ENCODE data around the gene ACAA1. TPM values are rescaled to one million over a fixed set of nuclear protein-coding genes. Genes with fewer than 3 reads are reported as not detected.
"Not testable (repeated sequence)": the region's sequence is repeated elsewhere in the genome, so short reads cannot be mapped to it uniquely, and the experiment has no call there.

Gene ACAA1
- total RNA-seq, 1 donor from 2014 or later = 81.7 TPM

- Histone ChIP-seq H3K36me3 (no peaks in the 10 kb centered on the region), H3K4me1 (no peaks in the 10 kb centered on the region), H3K27me3 (no peaks in the 10 kb centered on the region), H3K4me3 (no peak overlapping the region), H3K27ac (no peak overlapping the region), H3K9me3 (no peaks in the 10 kb centered on the region)
- TF ChIP-seq CTCF (IDR thresholded peaks at IDR 0.05) = no peak
- intact Hi-C loops (cut with DNase I) = no loop called here
- DNase-seq (peak; percentile 64), ATAC-seq (peak; percentile 76)
Measured at GRCh38 chr3:38084334-38085310, 52.3 kb downstream of the ACAA1 start.

GRCh38 chr3:38083871-38084333 lies 53.0 kb downstream of the ACAA1 start:
- no peak for DNase-seq
- no peaks in the 10 kb centered on the region for H3K9me3 ChIP-seq
- ATAC-seq = no peak
- H3K4me1 ChIP-seq = no peaks in the 10 kb centered on the region
- H3K36me3 ChIP-seq = no peaks in the 10 kb centered on the region
- no peak overlapping the region for H3K4me3 ChIP-seq
- H3K27me3 ChIP-seq = no peaks in the 10 kb centered on the region
- no peak overlapping the region for H3K27ac ChIP-seq
- intact Hi-C loops (cut with DNase I) = no loop called here
- TF ChIP-seq CTCF (IDR thresholded peaks at IDR 0.05) = no peak

GRCh38 chr3:38083254-38083653 lies 53.7 kb downstream of the ACAA1 start:
- H3K4me1 ChIP-seq; H3K36me3 ChIP-seq; DNase-seq; ATAC-seq; H3K4me3 ChIP-seq; H3K27me3 ChIP-seq; H3K9me3 ChIP-seq; H3K27ac ChIP-seq; intact Hi-C loops (cut with DNase I): not testable (repeated sequence)

GRCh38 chr3:38082296-38082695 lies 54.6 kb downstream of the ACAA1 start:
- ATAC-seq; H3K4me1 ChIP-seq; H3K9me3 ChIP-seq; H3K27ac ChIP-seq; H3K27me3 ChIP-seq; H3K36me3 ChIP-seq; DNase-seq; H3K4me3 ChIP-seq; intact Hi-C loops (cut with DNase I): not testable (repeated sequence)

- intact Hi-C loops (cut with DNase I); H3K27me3 ChIP-seq; H3K36me3 ChIP-seq; H3K27ac ChIP-seq; H3K4me1 ChIP-seq; H3K4me3 ChIP-seq; DNase-seq; ATAC-seq; H3K9me3 ChIP-seq: not testable (repeated sequence)
Measured at GRCh38 chr3:38077073-38077472, 59.9 kb downstream of the ACAA1 start.

Other genes starting within 250 kb of the ACAA1 start
- gene VILL, start 146.3 kb downstream of the ACAA1 start, total RNA-seq = 8.9 TPM
- 32.2 TPM for gene PLCD1, start 107.5 kb downstream of the ACAA1 start, total RNA-seq
- gene DLEC1, start 97.9 kb downstream of the ACAA1 start, total RNA-seq = 2.7 TPM
- 70.2 TPM for gene MYD88, start 1.5 kb upstream of the ACAA1 start, total RNA-seq
- gene OXSR1, start 28.4 kb upstream of the ACAA1 start, total RNA-seq = 32.7 TPM
- 0.41 TPM for gene SLC22A13, start 128.7 kb upstream of the ACAA1 start, total RNA-seq
- gene SLC22A14, start 145.2 kb upstream of the ACAA1 start, total RNA-seq = 0.20 TPM
- gene XYLB, start 209.7 kb upstream of the ACAA1 start, total RNA-seq = 3.1 TPM